SU-DHL-6 (cell line): ENCODE results near the gene TXNRD2.

Source experiments
- H2AFZ ChIP-seq: fragments of 200-600 bp; sonication (generic); 2 replicates; pipeline ENCODE4 v1.6.1; 2014; ENCODE audit warnings: low read depth, mild to moderate bottlenecking, moderate library complexity, mixed read lengths, antibody characterized with exemption, low read length; ENCODE audit not compliant: severe bottlenecking
- H3F3A ChIP-seq: fragments of 200-600 bp; shearing (Covaris generic); 2 replicates; pipeline ENCODE4 v1.6.0; 2016; ENCODE audit warnings: antibody characterized with exemption, mild to moderate bottlenecking; ENCODE audit not compliant: insufficient read depth
- H3K27ac ChIP-seq: fragments of 200-600 bp; sonication (generic); 2 replicates; pipeline ENCODE4 v1.5.1; 2016; ENCODE audit warnings: low read depth, mild to moderate bottlenecking, low read length, moderate library complexity, mixed read lengths
- H3K27me3 ChIP-seq: fragments of 200-600 bp; sonication (generic), shearing (Covaris generic); 2 replicates; pipeline ENCODE4 v1.6.0; 2014; ENCODE audit warnings: mild to moderate bottlenecking, low read length
- H3K36me3 ChIP-seq: fragments of 200-600 bp; sonication (generic); 2 replicates; pipeline ENCODE4 v1.6.1; 2014; ENCODE audit warnings: mild to moderate bottlenecking, low read length, mixed read lengths
- H3K4me2 ChIP-seq: fragments of 300-600, 200-600 bp; shearing (Covaris generic), sonication (generic); 2 replicates; pipeline ENCODE4 v1.6.0; 2014; ENCODE audit warnings: low read length, low read depth, mild to moderate bottlenecking; ENCODE audit not compliant: poor library complexity, severe bottlenecking
- H3K4me3 ChIP-seq: fragments of 200-600 bp; sonication (generic); 2 replicates; pipeline ENCODE4 v1.5.1; 2014; ENCODE audit warnings: antibody characterized with exemption, low read length, mild to moderate bottlenecking, mixed read lengths; ENCODE audit not compliant: insufficient read depth, poor library complexity, severe bottlenecking
- H3K79me2 ChIP-seq: fragments of 200-600 bp; sonication (generic); 2 replicates; pipeline ENCODE4 v1.6.1; 2014; ENCODE audit warnings: mild to moderate bottlenecking, low read length, moderate library complexity; ENCODE audit not compliant: insufficient read depth
- H3K9ac ChIP-seq: fragments of 200-600 bp; sonication (generic); 2 replicates; pipeline ENCODE4 v1.7.0; 2014; ENCODE audit warnings: mild to moderate bottlenecking, low read length
- H3K9me2 ChIP-seq: fragments of 200-600 bp; sonication (generic); replicated peaks from 2 replicates; pipeline ENCODE4 v1.6.1; 2014; ENCODE audit warnings: low read length; ENCODE audit not compliant: insufficient read depth
- H3K9me3 ChIP-seq: fragments of 200-600 bp; sonication (generic); 2 replicates; pipeline ENCODE4 v1.6.1; 2014; ENCODE audit warnings: low read length, mixed read lengths; ENCODE audit not compliant: insufficient read depth
- H4K20me1 ChIP-seq: fragments of 200-600 bp; sonication (generic); 2 replicates; pipeline ENCODE4 v1.6.1; 2014; ENCODE audit warnings: low read depth, mild to moderate bottlenecking, antibody characterized with exemption, low read length, moderate library complexity, mixed read lengths
- EZH2phosphoT487 ChIP-seq: fragments of 200-600 bp; sonication (generic), shearing (Covaris generic); conservative IDR thresholded peaks from 2 replicates; pipeline ENCODE4 v1.6.1; 2018; ENCODE audit warnings: mild to moderate bottlenecking, antibody characterized with exemption, low read length, moderate library complexity, mixed read lengths
- TF ChIP-seq, protein P1 (sequence below): fragments of 200-600 bp; sonication (generic); IDR thresholded peaks from one replicate; pipeline ENCODE4 v1.5.1; 2017; ENCODE audit warnings: antibody characterized with exemption, mild to moderate bottlenecking, low read length, moderate library complexity; ENCODE audit not compliant: insufficient read depth, poor library complexity, severe bottlenecking

TXNRD2 gene

DNA sequence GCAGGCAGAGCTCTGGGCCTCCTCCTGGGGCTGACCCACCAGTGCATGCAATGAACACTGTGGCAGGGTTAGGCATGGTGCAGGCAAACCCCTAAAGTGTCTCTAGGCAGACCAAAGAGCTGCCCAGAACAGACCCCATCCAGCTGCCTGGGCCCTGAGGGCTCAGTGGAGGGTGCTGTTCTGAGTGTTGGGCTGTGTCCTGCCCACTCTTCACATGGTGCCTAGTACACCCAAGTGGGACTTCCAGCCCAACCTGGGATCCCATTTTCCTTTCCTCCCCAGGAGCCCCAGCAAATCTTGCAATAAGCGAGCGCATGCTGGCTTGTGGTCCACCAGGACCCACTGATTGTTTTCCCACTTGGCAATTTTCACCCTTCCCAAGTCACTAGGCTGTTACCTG lies 48.6 kb upstream of the TXNRD2 start:
- Histone ChIP-seq H3K36me3 (no peaks in the 10 kb centered on the region), H2AFZ (no peak overlapping the region), H3K79me2 (no peaks in the 10 kb centered on the region), H3K27ac (no peak overlapping the region), H3F3A (no peaks in the 10 kb centered on the region), H3K9me2 (no peaks in the 10 kb centered on the region), H3K9ac (no peak overlapping the region), H3K27me3 (no peaks in the 10 kb centered on the region), H3K9me3 (no peaks in the 10 kb centered on the region), H3K4me2 (no peak overlapping the region), H3K4me3 (no peak overlapping the region), H4K20me1 (no peaks in the 10 kb centered on the region)
- TF ChIP-seq, protein P1, sequence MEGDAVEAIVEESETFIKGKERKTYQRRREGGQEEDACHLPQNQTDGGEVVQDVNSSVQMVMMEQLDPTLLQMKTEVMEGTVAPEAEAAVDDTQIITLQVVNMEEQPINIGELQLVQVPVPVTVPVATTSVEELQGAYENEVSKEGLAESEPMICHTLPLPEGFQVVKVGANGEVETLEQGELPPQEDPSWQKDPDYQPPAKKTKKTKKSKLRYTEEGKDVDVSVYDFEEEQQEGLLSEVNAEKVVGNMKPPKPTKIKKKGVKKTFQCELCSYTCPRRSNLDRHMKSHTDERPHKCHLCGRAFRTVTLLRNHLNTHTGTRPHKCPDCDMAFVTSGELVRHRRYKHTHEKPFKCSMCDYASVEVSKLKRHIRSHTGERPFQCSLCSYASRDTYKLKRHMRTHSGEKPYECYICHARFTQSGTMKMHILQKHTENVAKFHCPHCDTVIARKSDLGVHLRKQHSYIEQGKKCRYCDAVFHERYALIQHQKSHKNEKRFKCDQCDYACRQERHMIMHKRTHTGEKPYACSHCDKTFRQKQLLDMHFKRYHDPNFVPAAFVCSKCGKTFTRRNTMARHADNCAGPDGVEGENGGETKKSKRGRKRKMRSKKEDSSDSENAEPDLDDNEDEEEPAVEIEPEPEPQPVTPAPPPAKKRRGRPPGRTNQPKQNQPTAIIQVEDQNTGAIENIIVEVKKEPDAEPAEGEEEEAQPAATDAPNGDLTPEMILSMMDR = no peak

DNA sequence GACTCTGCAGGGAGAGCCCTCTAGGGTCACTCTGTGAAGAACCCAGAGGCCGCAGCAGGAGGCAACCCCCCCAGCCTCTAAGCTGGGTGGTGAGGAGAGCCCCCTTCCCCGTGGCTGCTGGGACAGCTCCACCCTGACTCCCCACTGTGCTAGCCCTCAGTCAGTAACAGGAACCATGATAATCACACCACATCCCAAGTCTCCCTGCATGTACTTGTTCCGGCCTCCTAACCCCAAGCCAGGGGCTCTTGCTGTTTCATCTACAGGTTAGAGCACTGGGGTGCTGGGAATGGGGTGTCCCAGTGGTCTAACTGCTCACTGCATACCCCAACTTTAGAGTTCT lies 48.1 kb upstream of the TXNRD2 start:
- TF ChIP-seq EZH2phosphoT487 = no peak
- no peaks in the 10 kb centered on the region for H3K79me2 ChIP-seq
- no peaks in the 10 kb centered on the region for H3K9me2 ChIP-seq
- H3K4me3 ChIP-seq = no peak overlapping the region
- H3K9ac ChIP-seq = no peak overlapping the region
- H3K27me3 ChIP-seq = no peaks in the 10 kb centered on the region
- no peak overlapping the region for H3K4me2 ChIP-seq
- H4K20me1 ChIP-seq = no peaks in the 10 kb centered on the region
- no peak overlapping the region for H3K27ac ChIP-seq
- no peak overlapping the region for H2AFZ ChIP-seq
- no peaks in the 10 kb centered on the region for H3F3A ChIP-seq
- no peaks in the 10 kb centered on the region for H3K9me3 ChIP-seq
- H3K36me3 ChIP-seq = no peaks in the 10 kb centered on the region

DNA sequence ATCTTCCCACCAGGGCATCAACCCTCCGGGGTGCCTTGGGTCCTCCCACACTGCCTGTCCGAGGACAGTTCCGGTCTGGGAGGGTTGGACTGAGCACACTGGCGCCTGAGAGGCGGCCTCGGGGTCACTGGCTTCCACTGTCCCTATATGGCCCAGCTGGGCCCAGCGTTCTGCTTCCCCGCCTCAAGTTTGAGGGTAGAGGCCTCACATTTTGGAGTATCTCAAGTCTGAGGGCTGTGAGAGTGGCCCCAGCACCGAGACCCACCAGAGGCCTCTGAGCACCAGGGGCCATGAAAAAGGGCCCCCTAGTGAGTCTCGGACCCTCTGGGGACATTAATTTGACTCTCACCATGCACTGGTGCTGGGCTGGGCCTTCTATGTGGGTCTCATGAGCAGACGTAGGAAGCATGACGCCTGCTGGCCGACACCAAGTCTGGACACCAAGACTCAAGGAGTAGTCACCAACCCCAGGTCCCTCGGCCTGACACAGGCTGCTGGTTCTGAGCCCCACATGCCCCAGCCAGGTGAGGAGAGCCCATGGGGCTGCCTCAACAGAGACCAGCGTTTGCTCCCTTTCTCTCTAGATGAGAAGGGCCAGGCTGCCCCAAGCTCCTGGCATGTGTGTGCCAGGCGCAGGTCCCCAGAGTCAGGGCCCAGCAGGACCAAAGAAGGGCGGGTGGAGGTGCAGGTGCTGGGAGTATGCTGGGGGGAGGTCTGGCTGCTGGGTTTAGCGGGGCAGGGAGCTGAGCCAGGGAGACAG lies 47.5 kb upstream of the TXNRD2 start:
- Histone ChIP-seq H3K4me3 (no peak overlapping the region), H3K27ac (no peak overlapping the region), H3K4me2 (no peak overlapping the region), H3K36me3 (no peaks in the 10 kb centered on the region), H3K27me3 (no peaks in the 10 kb centered on the region), H3F3A (no peaks in the 10 kb centered on the region), H4K20me1 (no peaks in the 10 kb centered on the region), H3K9me2 (no peaks in the 10 kb centered on the region), H3K79me2 (no peaks in the 10 kb centered on the region), H3K9me3 (no peaks in the 10 kb centered on the region), H3K9ac (no peak overlapping the region), H2AFZ (no peak overlapping the region)
- TF ChIP-seq EZH2phosphoT487 = no peak

DNA sequence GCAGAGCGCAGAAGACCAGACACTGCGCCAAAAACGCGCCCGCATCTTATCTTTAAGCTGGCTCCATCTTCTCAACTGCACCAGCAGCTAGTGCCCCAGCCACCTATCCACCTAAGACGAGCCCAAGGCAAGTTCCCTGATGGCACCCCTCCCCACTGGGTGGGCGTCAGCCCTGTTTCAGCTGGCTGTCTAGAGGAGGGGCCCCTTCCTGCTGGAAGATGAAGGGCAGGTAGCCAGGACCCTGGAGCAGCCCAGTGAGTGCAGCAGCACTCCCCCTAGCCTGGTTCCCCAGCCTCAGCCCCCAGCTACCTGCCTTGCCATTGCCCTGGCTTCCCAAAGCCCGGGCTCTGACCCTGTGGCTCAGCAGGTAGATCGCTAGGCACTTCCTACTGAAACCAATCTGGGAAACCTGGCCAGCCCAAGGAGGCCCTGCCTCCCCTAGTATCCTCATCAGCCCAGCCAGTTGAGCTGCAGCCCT lies 46.8 kb upstream of the TXNRD2 start:
- H2AFZ ChIP-seq = no peak overlapping the region
- no peak overlapping the region for H3K9ac ChIP-seq
- no peak overlapping the region for H3K27ac ChIP-seq
- TF ChIP-seq, protein P1 = no peak
- TF ChIP-seq EZH2phosphoT487 = no peak
- no peaks in the 10 kb centered on the region for H3K9me3 ChIP-seq
- no peaks in the 10 kb centered on the region for H4K20me1 ChIP-seq
- no peak overlapping the region for H3K4me2 ChIP-seq
- no peaks in the 10 kb centered on the region for H3K9me2 ChIP-seq
- H3K4me3 ChIP-seq = no peak overlapping the region
- no peaks in the 10 kb centered on the region for H3K36me3 ChIP-seq
- no peaks in the 10 kb centered on the region for H3K79me2 ChIP-seq
- no peaks in the 10 kb centered on the region for H3F3A ChIP-seq
- no peaks in the 10 kb centered on the region for H3K27me3 ChIP-seq
